HEK293 (cell line): ENCODE results near the gene BTAF1.
"Not testable (repeated sequence)": the region's sequence is repeated elsewhere in the genome, so short reads cannot be mapped to it uniquely, and the experiment has no call there.

Experiments used
- CTCF ChIA-PET: fragments of 350-600 bp; formaldehyde crosslinking; extraction: SDS; loops from one replicate; lab custom pipeline; 2021; ENCODE audit warnings: antibody characterized with exemption; lab: Yijun Ruan, JAX
- POLR2A ChIA-PET: fragments of 300-600 bp; formaldehyde crosslinking; extraction: SDS; loops from one replicate; lab custom pipeline; 2020; ENCODE audit warnings: antibody characterized with exemption, inconsistent platforms; lab: Yijun Ruan, JAX
- H3K27ac ChIP-seq: fragments of 200-500 bp; sonication (Bioruptor generic); 2 replicates; pipeline ENCODE4 v1.5.1; 2014; ENCODE audit warnings: low read depth, low read length, control low read depth, inconsistent platforms; ENCODE audit errors: extremely low read depth
- H3K36me3 ChIP-seq, 2 experiments: fragments of 200-500 bp in 1 of 2; sonication (Bioruptor generic) in 1 of 2; 1 replicate in 1 of 2; 2 replicates in 1 of 2; pipeline ENCODE4 v1.5.1; 2014 to 2017; ENCODE audit warnings: inconsistent platforms in 2 of 2, low read length in 2 of 2; ENCODE audit not compliant: control insufficient read depth in 2 of 2, insufficient read depth in 1 of 2
- H3K4me1 ChIP-seq: fragments of 200-500 bp; sonication (Bioruptor generic); 2 replicates; pipeline ENCODE4 v1.5.1; 2014; ENCODE audit warnings: mild to moderate bottlenecking, low read length, inconsistent platforms; ENCODE audit not compliant: control insufficient read depth, insufficient read depth
- H3K4me3 ChIP-seq: 2 replicates; pipeline ENCODE4 v1.5.1; 2011; ENCODE audit warnings: low read depth, mild to moderate bottlenecking, control low read depth, low read length, moderate library complexity
- H3K9me3 ChIP-seq: fragments of 200-500 bp; sonication (Bioruptor generic); 2 replicates; pipeline ENCODE4 v1.5.1; 2014; ENCODE audit warnings: low read depth, low read length, inconsistent platforms; ENCODE audit not compliant: control insufficient read depth, insufficient read depth
- EGR2 ChIP-seq: fragments of 450-650 bp; formaldehyde crosslinking; IDR thresholded peaks from 2 replicates; pipeline ENCODE4 v1.5.1; 2016; ENCODE audit warnings: low read depth, missing biosample characterization, missing genetic modification characterization
- GLI4 ChIP-seq: fragments of 450-650 bp; formaldehyde crosslinking; IDR thresholded peaks from 2 replicates; pipeline ENCODE4 v1.5.1; 2016; ENCODE audit warnings: missing biosample characterization, missing genetic modification characterization
- GLIS1 ChIP-seq: fragments of 450-650 bp; formaldehyde crosslinking; IDR thresholded peaks from 2 replicates; pipeline ENCODE4 v1.5.1; 2016; ENCODE audit warnings: missing biosample characterization, missing genetic modification characterization
- KLF10 ChIP-seq: fragments of 450-650 bp; IDR thresholded peaks from 2 replicates; pipeline ENCODE4 v1.5.1; 2018; ENCODE audit warnings: missing biosample characterization, mild to moderate bottlenecking, missing genetic modification characterization
- KLF16 ChIP-seq: fragments of 450-650 bp; formaldehyde crosslinking; IDR thresholded peaks from 2 replicates; pipeline ENCODE4 v1.5.1; 2017; ENCODE audit warnings: missing biosample characterization, missing genetic modification characterization
- REPIN1 ChIP-seq: fragments of 450-650 bp; formaldehyde crosslinking; IDR thresholded peaks from 2 replicates; pipeline ENCODE4 v1.5.1; 2017; ENCODE audit warnings: missing biosample characterization, missing genetic modification characterization, low read depth
- ZFP37 ChIP-seq: fragments of 450-650 bp; formaldehyde crosslinking; IDR thresholded peaks from 2 replicates; pipeline ENCODE4 v1.5.1; 2016; ENCODE audit warnings: missing biosample characterization, missing genetic modification characterization
- ZIC2 ChIP-seq: fragments of 450-650 bp; formaldehyde crosslinking; IDR thresholded peaks from 2 replicates; pipeline ENCODE4 v1.5.1; 2016; ENCODE audit warnings: missing biosample characterization, missing genetic modification characterization
- ZNF138 ChIP-seq: fragments of 450-650 bp; formaldehyde crosslinking; IDR thresholded peaks from 2 replicates; pipeline ENCODE4 v1.5.1; 2016; ENCODE audit warnings: missing biosample characterization, missing genetic modification characterization, borderline replicate concordance
- ZNF341 ChIP-seq: fragments of 450-650 bp; formaldehyde crosslinking; IDR thresholded peaks from 2 replicates; pipeline ENCODE4; 2016; ENCODE audit warnings: low read depth, missing biosample characterization, missing genetic modification characterization
- ZNF423 ChIP-seq: fragments of 450-650 bp; formaldehyde crosslinking; IDR thresholded peaks from 2 replicates; pipeline ENCODE4 v1.5.1; 2016; ENCODE audit warnings: missing biosample characterization, missing genetic modification characterization
- ZNF473 ChIP-seq: fragments of 450-650 bp; formaldehyde crosslinking; IDR thresholded peaks from 2 replicates; pipeline ENCODE4 v1.5.1; 2017; ENCODE audit warnings: missing biosample characterization, missing genetic modification characterization
- ZNF558 ChIP-seq: fragments of 450-650 bp; formaldehyde crosslinking; IDR thresholded peaks from 2 replicates; pipeline ENCODE4 v1.5.1; 2016; ENCODE audit warnings: missing biosample characterization, missing genetic modification characterization
- ZNF585B ChIP-seq: fragments of 450-650 bp; formaldehyde crosslinking; IDR thresholded peaks from 2 replicates; pipeline ENCODE4 v1.5.1; 2016; ENCODE audit warnings: missing biosample characterization, missing genetic modification characterization
- ZNF777 ChIP-seq: fragments of 450-650 bp; formaldehyde crosslinking; IDR thresholded peaks from 2 replicates; pipeline ENCODE4 v1.5.1; 2017; ENCODE audit warnings: missing biosample characterization, missing genetic modification characterization, borderline replicate concordance
- TF ChIP-seq, protein P1 (sequence below): fragments of 450-650 bp; formaldehyde crosslinking; IDR thresholded peaks from 2 replicates; pipeline ENCODE4 v1.5.1; 2016; ENCODE audit warnings: missing biosample characterization, missing genetic modification characterization
- TF ChIP-seq, protein P2 (sequence below): fragments of 450-650 bp; formaldehyde crosslinking; IDR thresholded peaks from 2 replicates; pipeline ENCODE4 v1.5.1; 2016; ENCODE audit warnings: missing biosample characterization, missing genetic modification characterization
- TF ChIP-seq, protein P3 (sequence below): fragments of 450-650 bp; formaldehyde crosslinking; IDR thresholded peaks from 2 replicates; pipeline ENCODE4 v1.5.1; 2016; ENCODE audit warnings: missing biosample characterization, missing genetic modification characterization
- TF ChIP-seq, protein P4 (sequence below): sonication (generic); formaldehyde crosslinking; IDR thresholded peaks from 2 replicates; pipeline ENCODE4 v1.8.1; 2022; ENCODE audit warnings: mild to moderate bottlenecking, moderate library complexity, missing genetic modification reagents
- TF ChIP-seq, protein P5 (sequence below): fragments of 450-650 bp; formaldehyde crosslinking; IDR thresholded peaks from 2 replicates; pipeline ENCODE4 v1.5.1; 2016; ENCODE audit warnings: missing biosample characterization, missing genetic modification characterization

BTAF1 gene

DNA sequence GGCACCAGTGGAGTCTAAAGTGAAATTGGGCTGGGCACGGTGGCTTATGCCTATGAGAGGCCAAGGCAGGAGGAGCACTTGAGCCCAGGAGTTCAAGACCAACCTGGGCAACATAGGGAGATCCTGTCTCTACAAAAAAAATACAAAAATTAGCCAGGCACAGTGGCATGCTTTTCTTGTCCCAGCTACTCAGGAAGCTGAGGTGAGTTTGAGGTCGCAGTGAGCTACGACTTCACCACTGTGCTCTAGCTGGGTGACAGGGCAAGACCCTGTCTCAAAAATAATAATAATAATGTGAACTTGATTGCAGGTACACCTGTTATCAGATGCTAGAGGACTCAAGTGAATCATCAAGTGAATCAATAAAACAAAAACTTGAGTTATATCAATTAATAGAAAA is 108.0 kb downstream of the BTAF1 start:
- Histone ChIP-seq H3K36me3 (peaks cover 36 to 59% of the 10 kb centered on the region in 2 experiments), H3K9me3 (no peaks in the 10 kb centered on the region), H3K4me3 (no peak overlapping the region), H3K4me1 (no peaks in the 10 kb centered on the region), H3K27ac (no peak overlapping the region)
- no peak for TF ChIP-seq ZNF423 (tag by site-specific recombination)
- TF ChIP-seq, protein P1, sequence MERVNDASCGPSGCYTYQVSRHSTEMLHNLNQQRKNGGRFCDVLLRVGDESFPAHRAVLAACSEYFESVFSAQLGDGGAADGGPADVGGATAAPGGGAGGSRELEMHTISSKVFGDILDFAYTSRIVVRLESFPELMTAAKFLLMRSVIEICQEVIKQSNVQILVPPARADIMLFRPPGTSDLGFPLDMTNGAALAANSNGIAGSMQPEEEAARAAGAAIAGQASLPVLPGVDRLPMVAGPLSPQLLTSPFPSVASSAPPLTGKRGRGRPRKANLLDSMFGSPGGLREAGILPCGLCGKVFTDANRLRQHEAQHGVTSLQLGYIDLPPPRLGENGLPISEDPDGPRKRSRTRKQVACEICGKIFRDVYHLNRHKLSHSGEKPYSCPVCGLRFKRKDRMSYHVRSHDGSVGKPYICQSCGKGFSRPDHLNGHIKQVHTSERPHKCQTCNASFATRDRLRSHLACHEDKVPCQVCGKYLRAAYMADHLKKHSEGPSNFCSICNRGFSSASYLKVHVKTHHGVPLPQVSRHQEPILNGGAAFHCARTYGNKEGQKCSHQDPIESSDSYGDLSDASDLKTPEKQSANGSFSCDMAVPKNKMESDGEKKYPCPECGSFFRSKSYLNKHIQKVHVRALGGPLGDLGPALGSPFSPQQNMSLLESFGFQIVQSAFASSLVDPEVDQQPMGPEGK (tag by site-specific recombination): no peak
- TF ChIP-seq REPIN1 (tag by site-specific recombination): no peak
- TF ChIP-seq EGR2 (tag by site-specific recombination): no peak
- TF ChIP-seq, protein P2, sequence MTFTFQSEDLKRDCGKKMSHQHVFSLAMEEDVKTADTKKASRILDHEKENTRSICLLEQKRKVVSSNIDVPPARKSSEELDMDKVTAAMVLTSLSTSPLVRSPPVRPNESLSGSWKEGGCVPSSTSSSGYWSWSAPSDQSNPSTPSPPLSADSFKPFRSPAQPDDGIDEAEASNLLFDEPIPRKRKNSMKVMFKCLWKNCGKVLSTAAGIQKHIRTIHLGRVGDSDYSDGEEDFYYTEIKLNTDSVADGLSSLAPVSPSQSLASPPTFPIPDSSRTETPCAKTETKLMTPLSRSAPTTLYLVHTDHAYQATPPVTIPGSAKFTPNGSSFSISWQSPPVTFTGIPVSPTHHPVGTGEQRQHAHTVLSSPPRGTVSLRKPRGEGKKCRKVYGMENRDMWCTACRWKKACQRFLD (tag by site-specific recombination): no peak
- no peak for TF ChIP-seq ZIC2
- no peak for TF ChIP-seq ZNF558
- TF ChIP-seq ZNF777: no peak
- TF ChIP-seq KLF10 (tag by site-specific recombination): no peak
- TF ChIP-seq KLF16 (tag by site-specific recombination): no peak
- TF ChIP-seq, protein P3, sequence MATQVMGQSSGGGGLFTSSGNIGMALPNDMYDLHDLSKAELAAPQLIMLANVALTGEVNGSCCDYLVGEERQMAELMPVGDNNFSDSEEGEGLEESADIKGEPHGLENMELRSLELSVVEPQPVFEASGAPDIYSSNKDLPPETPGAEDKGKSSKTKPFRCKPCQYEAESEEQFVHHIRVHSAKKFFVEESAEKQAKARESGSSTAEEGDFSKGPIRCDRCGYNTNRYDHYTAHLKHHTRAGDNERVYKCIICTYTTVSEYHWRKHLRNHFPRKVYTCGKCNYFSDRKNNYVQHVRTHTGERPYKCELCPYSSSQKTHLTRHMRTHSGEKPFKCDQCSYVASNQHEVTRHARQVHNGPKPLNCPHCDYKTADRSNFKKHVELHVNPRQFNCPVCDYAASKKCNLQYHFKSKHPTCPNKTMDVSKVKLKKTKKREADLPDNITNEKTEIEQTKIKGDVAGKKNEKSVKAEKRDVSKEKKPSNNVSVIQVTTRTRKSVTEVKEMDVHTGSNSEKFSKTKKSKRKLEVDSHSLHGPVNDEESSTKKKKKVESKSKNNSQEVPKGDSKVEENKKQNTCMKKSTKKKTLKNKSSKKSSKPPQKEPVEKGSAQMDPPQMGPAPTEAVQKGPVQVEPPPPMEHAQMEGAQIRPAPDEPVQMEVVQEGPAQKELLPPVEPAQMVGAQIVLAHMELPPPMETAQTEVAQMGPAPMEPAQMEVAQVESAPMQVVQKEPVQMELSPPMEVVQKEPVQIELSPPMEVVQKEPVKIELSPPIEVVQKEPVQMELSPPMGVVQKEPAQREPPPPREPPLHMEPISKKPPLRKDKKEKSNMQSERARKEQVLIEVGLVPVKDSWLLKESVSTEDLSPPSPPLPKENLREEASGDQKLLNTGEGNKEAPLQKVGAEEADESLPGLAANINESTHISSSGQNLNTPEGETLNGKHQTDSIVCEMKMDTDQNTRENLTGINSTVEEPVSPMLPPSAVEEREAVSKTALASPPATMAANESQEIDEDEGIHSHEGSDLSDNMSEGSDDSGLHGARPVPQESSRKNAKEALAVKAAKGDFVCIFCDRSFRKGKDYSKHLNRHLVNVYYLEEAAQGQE: no peak
- no peak for TF ChIP-seq GLI4 (tag by site-specific recombination)
- no peak for TF ChIP-seq ZNF473 (tag by site-specific recombination)
- no peak for TF ChIP-seq ZNF341 (tag by site-specific recombination)
- TF ChIP-seq, protein P4, sequence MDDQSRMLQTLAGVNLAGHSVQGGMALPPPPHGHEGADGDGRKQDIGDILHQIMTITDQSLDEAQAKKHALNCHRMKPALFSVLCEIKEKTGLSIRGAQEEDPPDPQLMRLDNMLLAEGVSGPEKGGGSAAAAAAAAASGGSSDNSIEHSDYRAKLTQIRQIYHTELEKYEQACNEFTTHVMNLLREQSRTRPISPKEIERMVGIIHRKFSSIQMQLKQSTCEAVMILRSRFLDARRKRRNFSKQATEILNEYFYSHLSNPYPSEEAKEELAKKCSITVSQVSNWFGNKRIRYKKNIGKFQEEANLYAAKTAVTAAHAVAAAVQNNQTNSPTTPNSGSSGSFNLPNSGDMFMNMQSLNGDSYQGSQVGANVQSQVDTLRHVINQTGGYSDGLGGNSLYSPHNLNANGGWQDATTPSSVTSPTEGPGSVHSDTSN: no peak
- TF ChIP-seq ZNF138: no peak
- TF ChIP-seq GLIS1 (tag by site-specific recombination): no peak
- no peak for TF ChIP-seq ZNF585B (tag by site-specific recombination)
- TF ChIP-seq, protein P5, sequence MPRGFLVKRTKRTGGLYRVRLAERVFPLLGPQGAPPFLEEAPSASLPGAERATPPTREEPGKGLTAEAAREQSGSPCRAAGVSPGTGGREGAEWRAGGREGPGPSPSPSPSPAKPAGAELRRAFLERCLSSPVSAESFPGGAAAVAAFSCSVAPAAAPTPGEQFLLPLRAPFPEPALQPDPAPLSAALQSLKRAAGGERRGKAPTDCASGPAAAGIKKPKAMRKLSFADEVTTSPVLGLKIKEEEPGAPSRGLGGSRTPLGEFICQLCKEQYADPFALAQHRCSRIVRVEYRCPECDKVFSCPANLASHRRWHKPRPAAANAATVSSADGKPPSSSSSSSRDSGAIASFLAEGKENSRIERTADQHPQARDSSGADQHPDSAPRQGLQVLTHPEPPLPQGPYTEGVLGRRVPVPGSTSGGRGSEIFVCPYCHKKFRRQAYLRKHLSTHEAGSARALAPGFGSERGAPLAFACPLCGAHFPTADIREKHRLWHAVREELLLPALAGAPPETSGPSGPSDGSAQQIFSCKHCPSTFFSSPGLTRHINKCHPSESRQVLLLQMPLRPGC (tag by site-specific recombination): no peak
- no peak for TF ChIP-seq ZFP37 (tag by site-specific recombination)
- ChIA-PET POLR2A (no interaction called here), CTCF (no interaction called here)

DNA sequence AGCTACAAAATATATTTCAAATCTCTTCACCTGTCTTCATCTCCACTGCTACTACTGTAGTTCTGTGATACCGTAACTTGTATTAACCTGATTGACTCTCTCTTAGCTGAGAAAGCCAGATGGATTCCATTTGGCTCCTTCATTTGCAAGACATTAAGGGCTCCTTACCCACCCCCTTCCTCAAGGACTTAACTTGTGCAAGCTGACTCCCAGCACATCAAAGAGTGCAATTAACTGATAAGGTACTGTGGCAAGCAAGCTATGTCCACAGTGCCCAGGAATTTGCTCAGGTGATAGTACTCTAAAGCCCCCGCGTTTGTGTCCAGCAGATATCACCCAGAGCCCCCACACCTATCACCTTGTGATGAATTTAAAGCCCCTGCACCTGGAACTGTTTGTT is 109.5 kb downstream of the BTAF1 start:
- H3K4me3 ChIP-seq, CTCF ChIA-PET, H3K4me1 ChIP-seq, H3K9me3 ChIP-seq, H3K27ac ChIP-seq: not testable (repeated sequence)
- POLR2A ChIA-PET: interaction anchor here (0.5 kb wide), 1 partner anchor 275 kb away, joined by 5 read pairs; no protein-coding TSS in a partner anchor
- peaks cover 22 to 44% of the 10 kb centered on the region in 2 experiments for H3K36me3 ChIP-seq
